ENCODE measurements around the gene RPS19BP1. TPM values are rescaled to one million over a fixed set of nuclear protein-coding genes. Genes with fewer than 3 reads are reported as not detected.

RPS19BP1 gene
- total RNA-seq, 6 experiments from 2014 or later: 31.0 to 104 (median 32.8) TPM

DNA sequence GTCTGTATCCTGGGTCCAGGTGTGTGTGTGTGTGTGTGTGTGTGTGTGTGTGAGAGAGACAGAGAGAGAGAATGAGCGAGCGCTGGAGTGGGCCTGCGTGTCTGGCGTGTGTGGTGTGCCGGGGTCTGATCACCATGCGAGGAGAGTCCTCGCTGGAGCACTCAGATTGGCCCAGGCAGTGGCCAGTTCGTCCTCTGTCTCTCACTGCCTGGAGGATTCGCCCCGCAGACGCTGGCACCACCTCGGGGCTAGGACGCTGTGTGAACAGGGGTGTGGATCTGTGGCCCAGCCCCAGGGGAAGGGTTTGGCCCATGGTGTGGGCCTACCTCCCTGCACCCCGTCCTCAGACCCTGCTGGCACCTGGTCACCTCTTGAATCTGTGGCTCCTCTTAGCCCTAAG, 26.4 kb upstream of the RPS19BP1 start:
- Histone ChIP-seq H3K4me3 (no peak overlapping the region), H3K4me1 (peaks cover 0 to 5% (median 0%) of the 10 kb centered on the region in 4 donors), H3K36me3 (no peaks in the 10 kb centered on the region), H3K9me3 (no peaks in the 10 kb centered on the region), H3K27me3 (peaks cover 5 to 7% of the 10 kb centered on the region in 2 donors), H3K27ac (no peak overlapping the region)
- intact Hi-C loops (cut with DNase I): no loop called here
- WGBS (ENCODE audit: insufficient coverage, low coverage, low lambda C conversion rate, missing lambda C conversion rate): no CpG with 5 or more reads among the region's 14 CpGs
- DNase-seq (no peak), ATAC-seq (no peak)
- TF ChIP-seq, protein P1, sequence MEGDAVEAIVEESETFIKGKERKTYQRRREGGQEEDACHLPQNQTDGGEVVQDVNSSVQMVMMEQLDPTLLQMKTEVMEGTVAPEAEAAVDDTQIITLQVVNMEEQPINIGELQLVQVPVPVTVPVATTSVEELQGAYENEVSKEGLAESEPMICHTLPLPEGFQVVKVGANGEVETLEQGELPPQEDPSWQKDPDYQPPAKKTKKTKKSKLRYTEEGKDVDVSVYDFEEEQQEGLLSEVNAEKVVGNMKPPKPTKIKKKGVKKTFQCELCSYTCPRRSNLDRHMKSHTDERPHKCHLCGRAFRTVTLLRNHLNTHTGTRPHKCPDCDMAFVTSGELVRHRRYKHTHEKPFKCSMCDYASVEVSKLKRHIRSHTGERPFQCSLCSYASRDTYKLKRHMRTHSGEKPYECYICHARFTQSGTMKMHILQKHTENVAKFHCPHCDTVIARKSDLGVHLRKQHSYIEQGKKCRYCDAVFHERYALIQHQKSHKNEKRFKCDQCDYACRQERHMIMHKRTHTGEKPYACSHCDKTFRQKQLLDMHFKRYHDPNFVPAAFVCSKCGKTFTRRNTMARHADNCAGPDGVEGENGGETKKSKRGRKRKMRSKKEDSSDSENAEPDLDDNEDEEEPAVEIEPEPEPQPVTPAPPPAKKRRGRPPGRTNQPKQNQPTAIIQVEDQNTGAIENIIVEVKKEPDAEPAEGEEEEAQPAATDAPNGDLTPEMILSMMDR (IDR thresholded peaks at IDR 0.05): no peak
- TF ChIP-seq POLR2A (IDR thresholded peaks at IDR 0.05): no peak

DNA sequence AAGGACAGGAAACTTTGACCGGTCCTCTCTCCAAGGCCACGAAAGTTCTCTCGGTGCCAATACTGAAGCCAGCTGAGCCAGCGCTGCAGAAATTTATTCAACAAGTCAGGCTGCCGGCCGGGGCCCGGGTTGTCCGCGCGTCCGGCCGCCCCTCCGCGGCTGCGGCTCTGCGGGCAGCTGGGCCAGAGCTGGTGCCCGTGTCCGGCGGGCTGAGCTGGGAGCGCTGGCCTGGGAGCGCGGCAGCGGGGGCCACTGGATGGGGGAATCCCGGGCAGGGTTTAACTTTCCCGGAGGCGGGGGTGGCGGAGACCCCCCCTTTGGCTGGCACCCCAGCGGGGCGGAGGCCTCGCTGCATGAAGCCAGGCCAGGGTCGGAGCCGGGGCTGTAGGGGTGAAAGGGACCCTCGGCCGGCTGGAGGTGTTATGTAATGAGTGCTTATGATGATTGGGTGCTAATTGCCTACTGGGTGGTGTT, 25.7 kb upstream of the RPS19BP1 start:
- H3K9me3 ChIP-seq: no peaks in the 10 kb centered on the region
- peaks cover 5 to 7% of the 10 kb centered on the region in 2 donors for H3K27me3 ChIP-seq
- DNase-seq: no peak
- H3K27ac ChIP-seq: no peak overlapping the region
- peaks cover 0 to 5% (median 0%) of the 10 kb centered on the region in 4 donors for H3K4me1 ChIP-seq
- TF ChIP-seq POLR2A (IDR thresholded peaks at IDR 0.05): no peak
- TF ChIP-seq, protein P1 (IDR thresholded peaks at IDR 0.05): no peak
- WGBS (ENCODE audit: insufficient coverage, low coverage, low lambda C conversion rate, missing lambda C conversion rate): 8% methylated on average over 27 of the region's 34 CpGs
- no peak for ATAC-seq
- H3K4me3 ChIP-seq: no peak overlapping the region
- intact Hi-C loops (cut with DNase I): no loop called here
- H3K36me3 ChIP-seq: no peaks in the 10 kb centered on the region

DNA sequence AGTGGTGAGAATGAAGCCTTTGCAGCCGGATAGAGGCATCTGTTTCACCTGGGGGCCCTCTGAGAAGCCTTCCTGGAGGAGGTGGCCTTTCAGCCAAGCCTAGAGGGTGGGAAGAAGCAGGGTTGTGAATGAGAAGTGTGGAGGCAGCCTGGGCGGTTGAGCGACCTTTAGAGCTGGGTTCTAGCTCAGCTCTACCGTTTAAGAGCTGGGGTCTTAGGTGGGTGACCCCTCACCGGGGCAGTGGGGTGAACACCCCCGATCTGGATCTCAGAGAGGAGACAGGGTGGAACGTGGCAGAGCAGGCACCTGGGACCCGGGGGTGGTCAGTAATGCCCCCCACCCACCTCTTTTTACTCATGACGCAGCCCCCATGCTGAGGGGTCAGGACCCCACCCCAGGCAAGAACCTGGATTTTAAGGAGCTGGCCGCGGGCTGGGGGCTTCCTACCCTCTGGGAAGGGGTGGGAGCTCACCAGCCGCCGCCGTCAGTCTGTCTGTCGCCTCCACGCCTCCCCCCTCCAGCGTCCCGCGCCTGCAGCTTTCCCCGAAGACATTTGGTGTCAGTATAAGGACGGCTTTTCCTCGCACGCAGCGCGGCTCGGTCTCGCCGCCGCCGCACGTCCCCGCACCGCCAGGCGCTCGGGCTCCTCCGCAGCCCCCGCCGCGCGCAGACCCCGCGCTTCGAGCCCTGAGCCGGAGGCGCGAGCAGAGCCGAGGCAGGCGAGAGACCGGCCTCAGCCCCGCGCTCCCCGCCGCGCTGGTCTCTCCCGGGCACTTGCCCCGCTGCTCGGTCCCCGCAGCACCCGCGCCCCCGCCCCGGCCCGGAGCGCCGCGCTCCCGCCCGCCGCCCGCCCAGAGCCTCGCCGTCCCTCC, 24.7 kb upstream of the RPS19BP1 start:
- Histone ChIP-seq H3K4me3 (no peak overlapping the region), H3K9me3 (no peaks in the 10 kb centered on the region), H3K27ac (no peak overlapping the region), H3K4me1 (peaks cover 0 to 5% (median 0%) of the 10 kb centered on the region in 4 donors), H3K36me3 (no peaks in the 10 kb centered on the region), H3K27me3 (peaks cover 5 to 7% of the 10 kb centered on the region in 2 donors)
- intact Hi-C loops (cut with DNase I): no loop called here
- DNase-seq (no peak), ATAC-seq (no peak)
- 14% methylated on average over 8 of the region's 72 CpGs for WGBS (ENCODE audit: insufficient coverage, low coverage, low lambda C conversion rate, missing lambda C conversion rate)
- TF ChIP-seq, protein P1 (IDR thresholded peaks at IDR 0.05): no peak
- TF ChIP-seq POLR2A (IDR thresholded peaks at IDR 0.05): no peak

DNA sequence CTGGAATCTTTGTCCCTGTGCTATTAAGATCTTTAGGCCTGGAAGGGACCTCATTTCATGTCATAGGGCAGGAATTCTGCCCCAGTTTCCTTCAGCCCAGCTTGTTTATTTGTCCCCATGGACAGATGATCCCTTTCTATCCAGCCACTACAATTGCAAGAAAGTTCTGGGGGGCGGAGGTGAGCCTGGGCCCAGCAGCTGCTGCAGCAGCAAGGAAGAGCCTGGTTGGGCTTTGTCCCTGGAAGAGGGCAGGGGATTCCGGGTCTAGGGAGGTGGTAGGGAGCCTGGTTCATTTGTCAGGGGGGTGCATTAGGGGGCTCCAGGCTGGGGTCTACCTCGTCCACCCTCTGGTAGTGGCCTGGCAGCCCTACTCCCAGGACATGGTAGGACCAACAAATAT, 21.6 kb upstream of the RPS19BP1 start:
- Histone ChIP-seq H3K9me3 (no peaks in the 10 kb centered on the region), H3K27me3 (peaks cover 5 to 7% of the 10 kb centered on the region in 2 donors), H3K27ac (no peak overlapping the region), H3K4me1 (peaks cover 0 to 5% (median 0%) of the 10 kb centered on the region in 4 donors), H3K36me3 (no peaks in the 10 kb centered on the region), H3K4me3 (no peak overlapping the region)
- 17% methylated on average over 1 of the region's 3 CpGs for WGBS (ENCODE audit: insufficient coverage, low coverage, low lambda C conversion rate, missing lambda C conversion rate)
- DNase-seq: no peak
- TF ChIP-seq, protein P1 (IDR thresholded peaks at IDR 0.05): no peak
- no peak for TF ChIP-seq POLR2A (IDR thresholded peaks at IDR 0.05)
- no peak for ATAC-seq
- intact Hi-C loops (cut with DNase I): no loop called here
